KMS-11 (cell line): Measurements from ENCODE around the gene ISCU.
"Not testable (repeated sequence)": the region's sequence is repeated elsewhere in the genome, so short reads cannot be mapped to it uniquely, and the experiment has no call there.

Experiments used
- H2AFZ ChIP-seq: fragments of 200-600 bp; sonication (generic); 2 replicates; pipeline ENCODE4 v1.6.1; 2016; ENCODE audit warnings: antibody characterized with exemption, mixed run types, low read depth
- H3K27ac ChIP-seq: fragments of 200-600 bp; sonication (generic); 2 replicates; pipeline ENCODE4 v1.6.1; 2016; ENCODE audit warnings: mild to moderate bottlenecking, mixed run types
- H3K27me3 ChIP-seq: fragments of 200-600 bp; sonication (generic); 2 replicates; pipeline ENCODE4 v1.6.1; 2017; ENCODE audit warnings: mild to moderate bottlenecking, low read depth, mixed run types, moderate library complexity; ENCODE audit not compliant: insufficient read depth
- H3K36me3 ChIP-seq: fragments of 200-600 bp; sonication (generic); 2 replicates; pipeline ENCODE4 v1.6.1; 2017; ENCODE audit warnings: mild to moderate bottlenecking, mixed run types; ENCODE audit not compliant: insufficient read depth
- H3K4me1 ChIP-seq: fragments of 200-600 bp; sonication (generic); 2 replicates; pipeline ENCODE4 v1.6.1; 2016; ENCODE audit warnings: mild to moderate bottlenecking, low read depth, mixed run types; ENCODE audit not compliant: poor library complexity, severe bottlenecking
- H3K4me2 ChIP-seq: fragments of 200-600 bp; sonication (generic); 2 replicates; pipeline ENCODE4 v1.7.0; 2016; ENCODE audit warnings: mild to moderate bottlenecking, mixed run types
- H3K4me3 ChIP-seq: fragments of 200-600 bp; sonication (generic); IDR thresholded peaks from 2 replicates; pipeline ENCODE4 v1.6.1; 2017; ENCODE audit warnings: low read depth, low read length, mixed read lengths; ENCODE audit not compliant: insufficient read depth
- H3K79me2 ChIP-seq: fragments of 200-600 bp; sonication (generic); 2 replicates; pipeline ENCODE4 v1.6.1; 2016; ENCODE audit warnings: low read depth, mixed run types; ENCODE audit not compliant: insufficient read depth
- H3K9ac ChIP-seq: fragments of 200-600 bp; sonication (generic); 2 replicates; pipeline ENCODE4 v1.6.1; 2016; ENCODE audit warnings: mild to moderate bottlenecking, mixed run types
- H4K20me1 ChIP-seq: fragments of 200-600 bp; sonication (generic); 2 replicates; pipeline ENCODE4 v1.6.1; 2016; ENCODE audit warnings: mild to moderate bottlenecking, mixed run types; ENCODE audit not compliant: insufficient read depth
- TF ChIP-seq, protein P1 (sequence below): fragments of 200-600 bp; sonication (generic); conservative IDR thresholded peaks from 2 replicates; pipeline ENCODE4 v1.6.1; 2017; ENCODE audit warnings: low read depth, mild to moderate bottlenecking, antibody characterized with exemption, low read length, moderate library complexity, mixed read lengths

Gene ISCU

GRCh38 chr12:108618079-108618952 is 55.9 kb downstream of the ISCU start:
- Histone ChIP-seq H2AFZ (no peak overlapping the region), H3K79me2 (no peaks in the 10 kb centered on the region), H3K9ac (no peak overlapping the region), H3K4me2 (peak overlapping the region; percentile 60; the same call in 1 of the 2 replicates), H3K36me3 (no peaks in the 10 kb centered on the region), H3K27ac (peak overlapping the region; percentile 96), H4K20me1 (no peaks in the 10 kb centered on the region), H3K4me3 (no peak overlapping the region), H3K4me1 (peaks cover 57% of the 10 kb centered on the region), H3K27me3 (no peaks in the 10 kb centered on the region)
- TF ChIP-seq, protein P1, sequence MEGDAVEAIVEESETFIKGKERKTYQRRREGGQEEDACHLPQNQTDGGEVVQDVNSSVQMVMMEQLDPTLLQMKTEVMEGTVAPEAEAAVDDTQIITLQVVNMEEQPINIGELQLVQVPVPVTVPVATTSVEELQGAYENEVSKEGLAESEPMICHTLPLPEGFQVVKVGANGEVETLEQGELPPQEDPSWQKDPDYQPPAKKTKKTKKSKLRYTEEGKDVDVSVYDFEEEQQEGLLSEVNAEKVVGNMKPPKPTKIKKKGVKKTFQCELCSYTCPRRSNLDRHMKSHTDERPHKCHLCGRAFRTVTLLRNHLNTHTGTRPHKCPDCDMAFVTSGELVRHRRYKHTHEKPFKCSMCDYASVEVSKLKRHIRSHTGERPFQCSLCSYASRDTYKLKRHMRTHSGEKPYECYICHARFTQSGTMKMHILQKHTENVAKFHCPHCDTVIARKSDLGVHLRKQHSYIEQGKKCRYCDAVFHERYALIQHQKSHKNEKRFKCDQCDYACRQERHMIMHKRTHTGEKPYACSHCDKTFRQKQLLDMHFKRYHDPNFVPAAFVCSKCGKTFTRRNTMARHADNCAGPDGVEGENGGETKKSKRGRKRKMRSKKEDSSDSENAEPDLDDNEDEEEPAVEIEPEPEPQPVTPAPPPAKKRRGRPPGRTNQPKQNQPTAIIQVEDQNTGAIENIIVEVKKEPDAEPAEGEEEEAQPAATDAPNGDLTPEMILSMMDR = peak; percentile 94

GRCh38 chr12:108618953-108619274 is 56.5 kb downstream of the ISCU start:
- H3K36me3 ChIP-seq, H4K20me1 ChIP-seq, H3K4me2 ChIP-seq, H3K27me3 ChIP-seq, H3K79me2 ChIP-seq, H2AFZ ChIP-seq, H3K4me3 ChIP-seq, H3K9ac ChIP-seq: not testable (repeated sequence)
- H3K4me1 ChIP-seq = peaks cover 51% of the 10 kb centered on the region
- peak overlapping the region; percentile 96; the same call in 1 of the 2 replicates for H3K27ac ChIP-seq
